MM.1S (cell line): Measurements from ENCODE around the gene DNAJB6.

Source experiments
- DNase-seq: peaks from one replicate; pipeline ENCODE4 v3.0.0-alpha.2; 2015
- H2AFZ ChIP-seq: fragments of 300-600 bp; sonication (generic); 2 replicates; pipeline ENCODE4 v1.6.0; 2016; ENCODE audit warnings: antibody characterized with exemption, low read length
- H3F3A ChIP-seq: fragments of 300-600 bp; sonication (generic); 2 replicates; pipeline ENCODE4 v1.6.1; 2016; ENCODE audit warnings: mild to moderate bottlenecking, antibody characterized with exemption, low read length, moderate library complexity, mixed read lengths; ENCODE audit not compliant: insufficient read depth
- H3K27ac ChIP-seq: fragments of 300-600 bp; sonication (generic); 2 replicates; pipeline ENCODE4 v1.5.1; 2016; ENCODE audit warnings: mild to moderate bottlenecking, low read length
- H3K27me3 ChIP-seq: fragments of 300-600 bp; sonication (generic); replicated peaks from 2 replicates; pipeline ENCODE4 v1.6.0; 2016; ENCODE audit warnings: low read length; ENCODE audit not compliant: insufficient read depth
- H3K36me3 ChIP-seq: fragments of 300-600 bp; sonication (generic); replicated peaks from 2 replicates; pipeline ENCODE4 v1.6.1; 2016; ENCODE audit warnings: mild to moderate bottlenecking, low read length, mixed read lengths; ENCODE audit not compliant: insufficient read depth
- H3K4me1 ChIP-seq: fragments of 300-600 bp; sonication (generic); 2 replicates; pipeline ENCODE4 v1.6.1; 2016; ENCODE audit warnings: low read length, mixed read lengths
- H3K4me2 ChIP-seq: fragments of 300-600 bp; sonication (generic); 2 replicates; pipeline ENCODE4 v1.6.0; 2016; ENCODE audit warnings: low read depth, low read length
- H3K4me3 ChIP-seq: fragments of 300-600 bp; sonication (generic); 2 replicates; pipeline ENCODE4 v1.5.1; 2016; ENCODE audit warnings: low read length, mixed read lengths
- H3K79me2 ChIP-seq: fragments of 300-600 bp; sonication (generic); 2 replicates; pipeline ENCODE4 v1.6.1; 2016; ENCODE audit warnings: mixed run types, low read length, mixed read lengths
- H3K9ac ChIP-seq: fragments of 300-600 bp; sonication (generic); 2 replicates; pipeline ENCODE4 v1.6.1; 2016; ENCODE audit warnings: low read length, mixed read lengths
- H3K9me2 ChIP-seq: fragments of 300-600 bp; sonication (generic); replicated peaks from 2 replicates; pipeline ENCODE4 v1.6.1; 2016; ENCODE audit warnings: mild to moderate bottlenecking, low read length, mixed read lengths; ENCODE audit not compliant: insufficient read depth
- H3K9me3 ChIP-seq: fragments of 300-600 bp; sonication (generic); replicated peaks from 2 replicates; pipeline ENCODE4 v1.6.1; 2016; ENCODE audit warnings: mild to moderate bottlenecking, low read length, mixed read lengths; ENCODE audit not compliant: insufficient read depth
- H4K20me1 ChIP-seq: fragments of 300-600 bp; sonication (generic); 2 replicates; pipeline ENCODE4 v1.6.1; 2016; ENCODE audit warnings: mild to moderate bottlenecking, low read length, moderate library complexity, mixed read lengths; ENCODE audit not compliant: insufficient read depth
- EZH2 ChIP-seq: fragments of 300-600 bp; sonication (generic); optimal IDR thresholded peaks from 2 replicates; pipeline ENCODE3; 2017; ENCODE audit warnings: low read depth, mild to moderate bottlenecking, antibody characterized with exemption, low read length, mixed read lengths
- EZH2phosphoT487 ChIP-seq: fragments of 300-600 bp; sonication (generic); IDR thresholded peaks from 2 replicates; pipeline ENCODE4 v1.6.1; 2018; ENCODE audit warnings: antibody characterized with exemption, low read length
- TF ChIP-seq, protein P1 (sequence below): fragments of 300-600 bp; sonication (generic); IDR thresholded peaks from 2 replicates; pipeline ENCODE4 v1.5.1; 2016; ENCODE audit warnings: antibody characterized with exemption, low read length, mixed read lengths

The DNAJB6 gene

DNA sequence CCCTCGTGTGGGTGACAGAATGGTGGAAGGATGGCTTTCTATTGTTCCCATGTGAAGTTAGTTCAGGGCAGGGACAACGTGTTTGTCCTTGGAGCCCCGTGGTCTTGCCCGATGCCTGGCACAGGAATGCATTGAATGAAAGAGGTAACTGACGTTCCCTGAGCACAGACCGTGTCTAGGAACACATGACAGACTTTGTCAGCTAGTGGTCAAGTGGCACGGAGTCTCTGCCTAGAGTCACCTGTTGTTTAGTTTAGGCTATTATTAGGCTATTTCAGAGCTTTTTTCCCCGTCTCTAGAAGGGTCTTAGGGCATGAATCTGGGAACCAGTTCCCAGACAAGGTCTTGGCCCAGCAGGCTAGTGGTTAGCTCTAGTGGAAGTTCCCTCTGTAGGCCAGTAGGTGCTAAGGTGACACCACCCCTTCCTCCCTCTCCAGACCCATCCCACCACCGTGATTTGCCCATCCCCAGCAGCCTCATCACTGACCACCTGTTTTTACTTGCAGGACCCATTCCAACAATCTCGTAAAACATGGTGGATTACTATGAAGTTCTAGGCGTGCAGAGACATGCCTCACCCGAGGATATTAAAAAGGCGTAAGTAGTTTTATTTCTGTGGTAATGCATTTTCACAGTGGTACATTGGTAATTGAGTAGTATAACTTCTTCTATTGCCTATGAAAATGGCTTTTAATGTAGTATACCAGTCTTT, 21.4 kb downstream of the DNAJB6 start:
- TF ChIP-seq EZH2phosphoT487 (no peak), EZH2 (no peak)
- TF ChIP-seq, protein P1, sequence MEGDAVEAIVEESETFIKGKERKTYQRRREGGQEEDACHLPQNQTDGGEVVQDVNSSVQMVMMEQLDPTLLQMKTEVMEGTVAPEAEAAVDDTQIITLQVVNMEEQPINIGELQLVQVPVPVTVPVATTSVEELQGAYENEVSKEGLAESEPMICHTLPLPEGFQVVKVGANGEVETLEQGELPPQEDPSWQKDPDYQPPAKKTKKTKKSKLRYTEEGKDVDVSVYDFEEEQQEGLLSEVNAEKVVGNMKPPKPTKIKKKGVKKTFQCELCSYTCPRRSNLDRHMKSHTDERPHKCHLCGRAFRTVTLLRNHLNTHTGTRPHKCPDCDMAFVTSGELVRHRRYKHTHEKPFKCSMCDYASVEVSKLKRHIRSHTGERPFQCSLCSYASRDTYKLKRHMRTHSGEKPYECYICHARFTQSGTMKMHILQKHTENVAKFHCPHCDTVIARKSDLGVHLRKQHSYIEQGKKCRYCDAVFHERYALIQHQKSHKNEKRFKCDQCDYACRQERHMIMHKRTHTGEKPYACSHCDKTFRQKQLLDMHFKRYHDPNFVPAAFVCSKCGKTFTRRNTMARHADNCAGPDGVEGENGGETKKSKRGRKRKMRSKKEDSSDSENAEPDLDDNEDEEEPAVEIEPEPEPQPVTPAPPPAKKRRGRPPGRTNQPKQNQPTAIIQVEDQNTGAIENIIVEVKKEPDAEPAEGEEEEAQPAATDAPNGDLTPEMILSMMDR: no peak
- peaks cover 7% of the 10 kb centered on the region; the same call in 1 of the 2 replicates for H3K36me3 ChIP-seq
- H4K20me1 ChIP-seq: peaks cover 40% of the 10 kb centered on the region
- no peaks in the 10 kb centered on the region for H3K9me2 ChIP-seq
- no peaks in the 10 kb centered on the region for H3K4me1 ChIP-seq
- H3K27me3 ChIP-seq: no peaks in the 10 kb centered on the region
- H3K79me2 ChIP-seq: peaks cover 99% of the 10 kb centered on the region
- no peak for DNase-seq
- no peak overlapping the region for H3K4me2 ChIP-seq
- H2AFZ ChIP-seq: no peak overlapping the region
- no peak overlapping the region for H3K4me3 ChIP-seq
- no peaks in the 10 kb centered on the region for H3F3A ChIP-seq
- H3K27ac ChIP-seq: no peak overlapping the region
- H3K9me3 ChIP-seq: no peaks in the 10 kb centered on the region
- H3K9ac ChIP-seq: no peak overlapping the region

DNA sequence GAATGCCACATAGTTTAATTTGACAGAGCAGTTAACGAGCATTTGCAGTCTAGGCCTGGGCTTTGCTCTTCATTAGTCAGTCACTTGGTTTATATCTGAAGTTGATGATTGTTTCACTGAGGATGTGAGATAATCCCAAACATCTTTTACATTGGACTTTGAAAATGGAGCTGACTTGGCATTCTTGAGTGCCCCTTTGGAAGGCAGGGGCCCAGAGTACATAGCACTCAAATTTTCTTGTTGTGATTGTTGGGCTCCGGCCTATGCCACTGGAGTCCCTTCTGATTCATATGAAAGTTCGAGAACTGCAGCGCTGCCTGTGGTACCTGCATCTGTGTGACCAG, 21.9 kb downstream of the DNAJB6 start:
- no peak for DNase-seq
- Histone ChIP-seq H3K4me1 (no peaks in the 10 kb centered on the region), H3K27me3 (no peaks in the 10 kb centered on the region), H3K36me3 (peaks cover 12% of the 10 kb centered on the region; the same call in 1 of the 2 replicates), H3K27ac (no peak overlapping the region), H3F3A (no peaks in the 10 kb centered on the region), H3K4me2 (no peak overlapping the region), H3K79me2 (peaks cover 99% of the 10 kb centered on the region), H3K9me2 (no peaks in the 10 kb centered on the region), H4K20me1 (peaks cover 40% of the 10 kb centered on the region), H3K4me3 (no peak overlapping the region), H3K9ac (no peak overlapping the region), H2AFZ (no peak overlapping the region), H3K9me3 (no peaks in the 10 kb centered on the region)
- no peak for TF ChIP-seq EZH2phosphoT487
- TF ChIP-seq, protein P1: no peak
- TF ChIP-seq EZH2: no peak

DNA sequence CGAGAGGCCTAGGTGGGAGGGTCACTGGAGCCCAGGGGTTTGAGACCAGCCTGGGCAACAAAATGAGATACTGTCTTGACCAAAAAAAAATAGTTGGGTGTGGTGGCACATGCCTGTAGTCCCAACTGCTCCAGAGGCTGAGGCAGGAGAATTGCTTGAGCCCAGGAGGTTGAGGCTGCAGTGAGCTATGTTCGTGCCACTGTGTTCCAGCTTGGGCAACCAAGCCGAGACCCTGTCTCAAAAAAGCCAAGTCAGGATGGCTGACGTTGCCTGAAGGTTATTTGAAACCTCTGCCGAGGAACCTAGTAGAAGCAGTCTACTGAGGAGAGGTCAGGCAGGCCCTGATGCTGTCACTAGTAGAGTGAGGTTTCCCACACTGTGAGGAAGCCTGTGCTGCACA, 22.8 kb downstream of the DNAJB6 start:
- Histone ChIP-seq H3K27ac (no peak overlapping the region), H3K9me2 (no peaks in the 10 kb centered on the region), H4K20me1 (peaks cover 37% of the 10 kb centered on the region), H3K4me3 (no peak overlapping the region), H3K4me1 (no peaks in the 10 kb centered on the region), H3F3A (no peaks in the 10 kb centered on the region), H3K27me3 (no peaks in the 10 kb centered on the region), H3K36me3 (peaks cover 15% of the 10 kb centered on the region; the same call in 1 of the 2 replicates), H3K79me2 (peaks cover 99% of the 10 kb centered on the region), H3K4me2 (no peak overlapping the region), H2AFZ (no peak overlapping the region), H3K9ac (no peak overlapping the region), H3K9me3 (no peaks in the 10 kb centered on the region)
- DNase-seq: no peak
- TF ChIP-seq EZH2phosphoT487 (no peak), EZH2 (no peak)
- TF ChIP-seq, protein P1: no peak
